Measurements from ENCODE around the gene SLC9A5. TPM values are rescaled to one million over a fixed set of nuclear protein-coding genes. Genes with fewer than 3 reads are reported as not detected.

SLC9A5 gene
- total and polyA plus RNA-seq, 10 of the 15 experiments (the other 5 are each of a cell fraction or from before 2014, with no cell fraction given): 0.26 to 5.7 (median 1.5) TPM

DNA sequence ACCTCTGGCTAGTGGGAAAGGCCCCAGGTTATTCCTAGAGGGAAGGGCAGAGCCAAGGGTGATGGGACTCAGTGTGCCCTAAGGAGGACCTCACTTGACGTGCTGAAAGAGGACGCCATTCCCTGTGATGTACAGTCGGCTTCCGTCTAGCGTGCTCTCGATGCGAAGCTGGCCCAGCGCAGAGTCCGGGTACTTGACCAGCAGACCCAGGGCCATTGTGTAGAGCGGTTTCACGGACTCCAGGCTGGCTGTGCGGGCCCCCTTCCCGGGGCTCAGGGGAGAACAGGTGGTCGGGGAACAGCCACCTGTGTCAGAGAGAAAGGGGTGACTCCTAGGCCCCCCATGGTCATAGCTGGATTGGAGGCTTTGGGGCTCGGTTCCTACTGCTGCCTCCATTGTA is 50.5 kb downstream of the SLC9A5 start:
- no peak overlapping the region for H3K27ac ChIP-seq (ENCODE audit: control insufficient read depth, insufficient read depth)
- intact Hi-C loops (cut with micrococcal nuclease; ENCODE audit: unreplicated experiment): no loop called here
- CTCF ChIA-PET: interaction anchor here (1.0 kb wide), 1 partner anchor 34 kb away, joined by 4 read pairs; no protein-coding TSS in a partner anchor

DNA sequence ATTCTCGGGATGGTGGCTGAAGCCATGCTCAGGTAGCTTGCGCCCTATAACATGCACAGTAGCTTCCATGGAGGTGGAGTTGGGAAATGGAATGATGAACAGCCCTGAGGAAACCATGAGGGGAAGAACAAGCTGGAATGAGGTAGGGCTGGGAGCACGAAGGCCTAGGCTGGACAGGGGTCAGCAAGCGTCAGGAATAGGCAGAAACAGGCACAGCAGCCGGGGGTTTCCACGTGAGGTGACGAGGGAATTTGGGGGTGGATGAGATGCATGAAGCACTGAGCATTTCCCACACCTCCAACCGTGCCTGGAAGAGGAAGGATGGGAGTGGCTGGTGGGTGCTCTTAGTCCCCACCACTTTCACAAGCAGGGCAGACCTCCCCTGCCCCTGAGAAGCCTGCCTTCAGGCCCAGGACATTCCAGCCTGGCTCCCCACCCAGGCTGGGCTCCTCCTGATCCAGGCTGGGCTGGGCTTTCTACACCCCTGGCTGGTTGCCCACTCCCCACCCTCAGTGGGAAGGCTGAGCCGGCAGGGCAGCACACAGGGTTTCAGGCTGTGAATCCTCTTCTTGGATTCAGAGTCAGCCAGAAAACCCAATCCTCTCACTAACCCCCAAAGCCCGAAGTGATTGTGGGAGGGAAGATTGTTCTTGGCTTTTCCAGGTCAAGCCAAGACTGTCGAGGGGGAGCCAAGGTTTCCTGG is 52.5 kb downstream of the SLC9A5 start:
- no peak for TF ChIP-seq ZNF24 (IDR thresholded peaks at IDR 0.05)
- TF ChIP-seq KLF5 (IDR thresholded peaks at IDR 0.05; ENCODE audit: partially characterized antibody): no peak
- BruUV-seq (replicated peaks): no TSS peak
- no peak for ATAC-seq
- no peak overlapping the region for H3K9ac ChIP-seq (ENCODE audit: control insufficient read depth, insufficient read depth, low read length)
- ChIA-PET SMC1A (ENCODE audit: uncharacterized antibody, unreplicated experiment) (no interaction called here), CTCF (no interaction called here), POLR2A (no interaction called here), RAD21 (ENCODE audit: unreplicated experiment) (no interaction called here)
- no peak for FAIRE-seq
- no peaks in the 10 kb centered on the region for H3K9me3 ChIP-seq (replicated peaks; ENCODE audit: control insufficient read depth, insufficient read depth, low read length)
- no peak overlapping the region for H3K4me3 ChIP-seq
- H3K4me1 ChIP-seq (ENCODE audit: control insufficient read depth, insufficient read depth, low read length): no peaks in the 10 kb centered on the region
- intact Hi-C loops (cut with micrococcal nuclease; ENCODE audit: unreplicated experiment): no loop called here
- no peak overlapping the region for H2AFZ ChIP-seq (ENCODE audit: control insufficient read depth, low read depth, low read length)
- no peak overlapping the region for H3K27ac ChIP-seq (ENCODE audit: control insufficient read depth, insufficient read depth)
- WGBS (ENCODE audit: insufficient coverage, insufficient replicate concordance, low lambda C conversion rate, missing lambda C conversion rate): 21% methylated on average over 11 of the region's 11 CpGs
- no peaks in the 10 kb centered on the region for H3K36me3 ChIP-seq (ENCODE audit: control insufficient read depth in 2 of 2, insufficient read depth in 2 of 2, low read length in 1 of 2)
- no peak for DNase-seq (ENCODE audit: low read depth, low spot score)
- H3K79me2 ChIP-seq (ENCODE audit: control insufficient read depth, insufficient read depth, low read length): no peaks in the 10 kb centered on the region
- in situ Hi-C loops (cut with MboI): no loop called here
- no peak overlapping the region for H3K4me2 ChIP-seq (ENCODE audit: control insufficient read depth, insufficient read depth)
- H3K27me3 ChIP-seq (replicated peaks in 1 of 2; ENCODE audit: control insufficient read depth in 2 of 2, insufficient read depth in 2 of 2, low read length in 1 of 2): peaks cover 0 to 2% of the 10 kb centered on the region in 2 experiments; a peak in 1 of 4 replicates
- no peaks in the 10 kb centered on the region for H4K20me1 ChIP-seq (ENCODE audit: control insufficient read depth, insufficient read depth)

More for the DNA sequence above, 50.5 kb downstream of the SLC9A5 start:
- BruUV-seq (replicated peaks): no TSS peak
- FAIRE-seq (no peak), DNase-seq (ENCODE audit: low read depth, low spot score) (no peak), ATAC-seq (no peak)
- Histone ChIP-seq H4K20me1 (ENCODE audit: control insufficient read depth, insufficient read depth) (no peaks in the 10 kb centered on the region), H3K9me3 (replicated peaks; ENCODE audit: control insufficient read depth, insufficient read depth, low read length) (no peaks in the 10 kb centered on the region), H2AFZ (ENCODE audit: control insufficient read depth, low read depth, low read length) (no peak overlapping the region), H3K4me3 (no peak overlapping the region), H3K4me1 (ENCODE audit: control insufficient read depth, insufficient read depth, low read length) (no peaks in the 10 kb centered on the region), H3K27me3 (replicated peaks in 1 of 2; ENCODE audit: control insufficient read depth in 2 of 2, insufficient read depth in 2 of 2, low read length in 1 of 2) (peaks cover 0 to 2% of the 10 kb centered on the region in 2 experiments; a peak in 1 of 4 replicates), H3K79me2 (ENCODE audit: control insufficient read depth, insufficient read depth, low read length) (no peaks in the 10 kb centered on the region), H3K9ac (ENCODE audit: control insufficient read depth, insufficient read depth, low read length) (no peak overlapping the region), H3K36me3 (ENCODE audit: control insufficient read depth in 2 of 2, insufficient read depth in 2 of 2, low read length in 1 of 2) (no peaks in the 10 kb centered on the region), H3K4me2 (ENCODE audit: control insufficient read depth, insufficient read depth) (no peak overlapping the region)
- WGBS (ENCODE audit: insufficient coverage, insufficient replicate concordance, low lambda C conversion rate, missing lambda C conversion rate): 50% methylated on average over 15 of the region's 15 CpGs
- ChIA-PET POLR2A (no interaction called here), SMC1A (ENCODE audit: uncharacterized antibody, unreplicated experiment) (no interaction called here), RAD21 (ENCODE audit: unreplicated experiment) (no interaction called here)
- TF ChIP-seq ATF7 (IDR thresholded peaks at IDR 0.05; ENCODE audit: low read depth) (no peak), PAX5 (IDR thresholded peaks at IDR 0.05; ENCODE audit: borderline replicate concordance, low read depth, low read length) (no peak), ZNF217 (IDR thresholded peaks at IDR 0.05) (no peak), ETV6 (conservative IDR thresholded peaks at IDR 0.05 in 1 of 2, IDR thresholded peaks at IDR 0.05 in 1 of 2; ENCODE audit: borderline replicate concordance in 1 of 2, low read depth in 1 of 2) (no peak), RAD21 (IDR thresholded peaks at IDR 0.05; ENCODE audit: insufficient read depth, low read depth, low read length) (no peak), CBX3 (IDR thresholded peaks at IDR 0.05; ENCODE audit: borderline replicate concordance, low read depth) (no peak), SUZ12 (IDR thresholded peaks at IDR 0.05; ENCODE audit: unreplicated experiment) (no peak)
- in situ Hi-C loops (cut with MboI): no loop called here
